Measurements from ENCODE around the gene PXT1.

PXT1 gene

GRCh38 chr6:36377594-36377993, 65.1 kb downstream of the PXT1 start:
- Histone ChIP-seq H3K9me3 (no peaks in the 10 kb centered on the region), H3K4me3 (ENCODE audit: low read depth in 1 of 2, low read length in 1 of 2) (no peak overlapping the region), H3K27ac (no peak overlapping the region), H3K27me3 (no peaks in the 10 kb centered on the region), H3K36me3 (no peaks in the 10 kb centered on the region), H3K4me1 (ENCODE audit: control insufficient read depth in 1 of 2, insufficient read depth in 1 of 2, low read depth in 1 of 2, low read length in 1 of 2) (peaks cover 9 to 13% of the 10 kb centered on the region in 2 experiments)
- TF ChIP-seq CTCF (IDR thresholded peaks at IDR 0.05), result no peak

- H3K27ac ChIP-seq, result no peak overlapping the region
- H3K9me3 ChIP-seq, result no peaks in the 10 kb centered on the region
- H3K36me3 ChIP-seq, result no peaks in the 10 kb centered on the region
- H3K4me3 ChIP-seq (ENCODE audit: low read depth in 1 of 2, low read length in 1 of 2), result no peak overlapping the region
- H3K27me3 ChIP-seq, result no peaks in the 10 kb centered on the region
- H3K4me1 ChIP-seq (ENCODE audit: control insufficient read depth in 1 of 2, insufficient read depth in 1 of 2, low read depth in 1 of 2, low read length in 1 of 2), result peaks cover 9 to 14% of the 10 kb centered on the region in 2 experiments
- TF ChIP-seq CTCF (IDR thresholded peaks at IDR 0.05), result no peak
Measured at GRCh38 chr6:36376742-36377141, 65.9 kb downstream of the PXT1 start.

- Histone ChIP-seq H3K36me3 (no peaks in the 10 kb centered on the region), H3K4me1 (ENCODE audit: control insufficient read depth in 1 of 2, insufficient read depth in 1 of 2, low read depth in 1 of 2, low read length in 1 of 2) (peaks cover 9 to 14% of the 10 kb centered on the region in 2 experiments), H3K27me3 (no peaks in the 10 kb centered on the region), H3K4me3 (ENCODE audit: low read depth in 1 of 2, low read length in 1 of 2) (no peak overlapping the region), H3K9me3 (no peaks in the 10 kb centered on the region), H3K27ac (no peak overlapping the region)
- no peak for TF ChIP-seq CTCF (IDR thresholded peaks at IDR 0.05)
Measured at GRCh38 chr6:36376183-36376582, 66.5 kb downstream of the PXT1 start.

GRCh38 chr6:36375644-36376155, 67.0 kb downstream of the PXT1 start:
- Histone ChIP-seq H3K9me3 (no peaks in the 10 kb centered on the region), H3K27ac (no peak overlapping the region), H3K27me3 (no peaks in the 10 kb centered on the region), H3K36me3 (no peaks in the 10 kb centered on the region), H3K4me1 (ENCODE audit: control insufficient read depth in 1 of 2, insufficient read depth in 1 of 2, low read depth in 1 of 2, low read length in 1 of 2) (peaks cover 12 to 18% of the 10 kb centered on the region in 2 experiments), H3K4me3 (ENCODE audit: low read depth in 1 of 2, low read length in 1 of 2) (no peak overlapping the region)
- no peak for TF ChIP-seq CTCF (IDR thresholded peaks at IDR 0.05)

GRCh38 chr6:36374972-36375371, 67.7 kb downstream of the PXT1 start:
- TF ChIP-seq CTCF (IDR thresholded peaks at IDR 0.05), result no peak
- H3K4me1 ChIP-seq (ENCODE audit: control insufficient read depth in 1 of 2, insufficient read depth in 1 of 2, low read depth in 1 of 2, low read length in 1 of 2), result peaks cover 19 to 25% of the 10 kb centered on the region in 2 experiments
- H3K27me3 ChIP-seq, result no peaks in the 10 kb centered on the region

GRCh38 chr6:36374194-36374593, 68.5 kb downstream of the PXT1 start:
- H3K27me3 ChIP-seq, result no peaks in the 10 kb centered on the region
- TF ChIP-seq CTCF (IDR thresholded peaks at IDR 0.05), result no peak
- H3K27ac ChIP-seq, result no peak overlapping the region
- H3K4me1 ChIP-seq (ENCODE audit: control insufficient read depth in 1 of 2, insufficient read depth in 1 of 2, low read depth in 1 of 2, low read length in 1 of 2), result peaks cover 27 to 33% of the 10 kb centered on the region in 2 experiments
- no peak overlapping the region for H3K4me3 ChIP-seq (ENCODE audit: low read depth in 1 of 2, low read length in 1 of 2)
- no peaks in the 10 kb centered on the region for H3K36me3 ChIP-seq
- no peaks in the 10 kb centered on the region for H3K9me3 ChIP-seq

More at GRCh38 chr6:36374972-36375371, 67.7 kb downstream of the PXT1 start:
- H3K4me3 ChIP-seq (ENCODE audit: low read depth in 1 of 2, low read length in 1 of 2), result no peak overlapping the region
- no peaks in the 10 kb centered on the region for H3K9me3 ChIP-seq
- no peak overlapping the region for H3K27ac ChIP-seq
- no peaks in the 10 kb centered on the region for H3K36me3 ChIP-seq

Data from neutrophil (primary cell).